CD4-positive, CD25-positive, alpha-beta regulatory T cell (primary cell): Measurements from ENCODE around the gene CYP21A2. TPM values are rescaled to one million over a fixed set of nuclear protein-coding genes. Genes with fewer than 3 reads are reported as not detected.
"Not testable (repeated sequence)": the region's sequence is repeated elsewhere in the genome, so short reads cannot be mapped to it uniquely, and the experiment has no call there.

Source experiments
- ATAC-seq, 2 donors: fragments of 150-1000 bp; cut with Tn5 transposase; one replicate each; pipeline ENCODE4 v1.10.0; 2021; ENCODE audit warnings: low read depth in 2 of 2, moderate number of reproducible peaks in 2 of 2, moderate library complexity in 1 of 2
- DNase-seq, 3 donors: peaks; one replicate each; pipeline versions ENCODE4 v3.0.0 to v3.0.0-alpha.2; 2012 to 2022; ENCODE audit warnings: mixed read lengths in 1 of 3
- H3K27ac ChIP-seq: one replicate; pipeline ENCODE4 v1.7.0; 2013; ENCODE audit warnings: mild to moderate bottlenecking, low read length; ENCODE audit not compliant: insufficient read depth, poor library complexity, severe bottlenecking
- H3K27me3 ChIP-seq: one replicate; pipeline ENCODE4 v1.7.0; 2013; ENCODE audit warnings: low read length; ENCODE audit not compliant: control insufficient read depth, insufficient read depth
- H3K36me3 ChIP-seq: one replicate; pipeline ENCODE4 v1.7.0; 2013; ENCODE audit warnings: mild to moderate bottlenecking, low read length, moderate library complexity; ENCODE audit not compliant: control insufficient read depth, insufficient read depth
- H3K4me1 ChIP-seq: 2 replicates; pipeline ENCODE4 v1.7.0; 2013; ENCODE audit warnings: mild to moderate bottlenecking, low read length; ENCODE audit not compliant: insufficient read depth, control insufficient read depth, poor library complexity, severe bottlenecking
- H3K4me3 ChIP-seq: one replicate; pipeline ENCODE4 v1.7.0; 2013; ENCODE audit warnings: low read depth, mild to moderate bottlenecking, low read length, moderate library complexity
- H3K9me3 ChIP-seq, 2 experiments: 1 replicate in 1 of 2; 2 replicates in 1 of 2; pipeline ENCODE4 v1.7.0; 2013; ENCODE audit warnings: low read length in 2 of 2, mild to moderate bottlenecking in 1 of 2, moderate library complexity in 1 of 2; ENCODE audit not compliant: control insufficient read depth in 2 of 2
- H3K27ac Mint-ChIP-seq, 3 donors: one replicate each; pipeline ENCODE4 v1.8.0; 2020 to 2022; ENCODE audit warnings: mild to moderate bottlenecking in 3 of 3, mixed read lengths in 3 of 3, moderate library complexity in 2 of 3
- H3K27me3 Mint-ChIP-seq: one replicate; pipeline ENCODE4 v1.8.0; 2022; ENCODE audit warnings: mild to moderate bottlenecking, mixed read lengths
- H3K36me3 Mint-ChIP-seq: one replicate; pipeline ENCODE4 v1.8.0; 2020; ENCODE audit warnings: mixed read lengths
- H3K4me1 Mint-ChIP-seq, 4 donors: one replicate each; pipeline ENCODE4 v1.8.0; 2020 to 2022; ENCODE audit warnings: mixed read lengths in 4 of 4, mild to moderate bottlenecking in 1 of 4
- H3K4me3 Mint-ChIP-seq, 4 donors: one replicate each; pipeline ENCODE4 v1.8.0; 2020 to 2022; ENCODE audit warnings: mild to moderate bottlenecking in 4 of 4, mixed read lengths in 4 of 4, moderate library complexity in 3 of 4
- H3K9me3 Mint-ChIP-seq, 7 donors: one replicate each; pipeline ENCODE4 v1.8.0; 2020 to 2022; ENCODE audit warnings: mixed read lengths in 7 of 7, mild to moderate bottlenecking in 3 of 7, moderate library complexity in 2 of 7
- polyA plus RNA-seq, 4 donors: library from polyadenylated mRNA; unstranded; fragments of 300-500 nt; fragmentation: Illumina TruSeq; gene quantifications; one replicate each; pipeline ENCODE4 v1.2.3, GENCODE V29; 2021
- total RNA-seq: library from RNA; stranded (reverse); gene quantifications from one replicate; pipeline ENCODE4 v1.2.3, GENCODE V29; 2022

Gene CYP21A2
- total and polyA plus RNA-seq, 5 donors from 2014 or later: not detected

- no peak for ATAC-seq
- no peaks in the 10 kb centered on the region for H3K27me3 Mint-ChIP-seq
Measured at GRCh38 chr6:32060966-32061655, 22.9 kb downstream of the CYP21A2 start.

GRCh38 chr6:32064706-32065105 lies 26.5 kb downstream of the CYP21A2 start:
- H3K4me3 ChIP-seq: no peak overlapping the region
- no peaks in the 10 kb centered on the region for H3K36me3 ChIP-seq
- DNase-seq (no peak), ATAC-seq (no peak)
- H3K27ac ChIP-seq: no peak overlapping the region
- H3K9me3 ChIP-seq: no peaks in the 10 kb centered on the region
- H3K27me3 ChIP-seq: no peaks in the 10 kb centered on the region
- H3K4me1 ChIP-seq: no peaks in the 10 kb centered on the region
- no peaks in the 10 kb centered on the region for H3K27me3 Mint-ChIP-seq
- no peaks in the 10 kb centered on the region for H3K9me3 Mint-ChIP-seq
- H3K4me3 Mint-ChIP-seq: no peak overlapping the region
- peaks cover 0 to 2% (median 0%) of the 10 kb centered on the region in 4 donors for H3K4me1 Mint-ChIP-seq
- no peak overlapping the region for H3K27ac Mint-ChIP-seq
- peaks cover 3% of the 10 kb centered on the region for H3K36me3 Mint-ChIP-seq

More at GRCh38 chr6:32060966-32061655, 22.9 kb downstream of the CYP21A2 start:
- no peak overlapping the region for H3K27ac Mint-ChIP-seq
- H3K36me3 Mint-ChIP-seq: peaks cover 7% of the 10 kb centered on the region
- Histone ChIP-seq H3K4me3 (no peak overlapping the region), H3K27ac (no peak overlapping the region), H3K9me3 (no peaks in the 10 kb centered on the region), H3K4me1 (no peaks in the 10 kb centered on the region), H3K27me3 (no peaks in the 10 kb centered on the region), H3K36me3 (no peaks in the 10 kb centered on the region)
- H3K9me3 Mint-ChIP-seq: peaks cover 0 to 1% (median 0%) of the 10 kb centered on the region in 7 donors
- no peak for DNase-seq
- H3K4me1 Mint-ChIP-seq: peaks cover 0 to 2% (median 0%) of the 10 kb centered on the region in 4 donors
- no peak overlapping the region for H3K4me3 Mint-ChIP-seq

- not testable (repeated sequence) for H3K9me3 Mint-ChIP-seq, ATAC-seq, DNase-seq, H3K27ac ChIP-seq, H3K36me3 ChIP-seq, H3K4me1 ChIP-seq, H3K9me3 ChIP-seq, H3K27ac Mint-ChIP-seq, H3K4me3 ChIP-seq, H3K27me3 Mint-ChIP-seq, H3K4me1 Mint-ChIP-seq, H3K4me3 Mint-ChIP-seq, H3K27me3 ChIP-seq, H3K36me3 Mint-ChIP-seq
Measured at GRCh38 chr6:32067521-32067920, 29.3 kb downstream of the CYP21A2 start.

GRCh38 chr6:32068315-32068714 lies 30.1 kb downstream of the CYP21A2 start:
- H3K27ac Mint-ChIP-seq, ATAC-seq: not testable (repeated sequence)

GRCh38 chr6:32068867-32069266 lies 30.7 kb downstream of the CYP21A2 start:
- Histone ChIP-seq H3K9me3 (no peaks in the 10 kb centered on the region), H3K4me1 (no peaks in the 10 kb centered on the region), H3K27me3 (no peaks in the 10 kb centered on the region), H3K36me3 (no peaks in the 10 kb centered on the region), H3K4me3 (no peak overlapping the region), H3K27ac (no peak overlapping the region)
- H3K27me3 Mint-ChIP-seq: no peaks in the 10 kb centered on the region
- no peak overlapping the region for H3K27ac Mint-ChIP-seq
- H3K9me3 Mint-ChIP-seq: no peaks in the 10 kb centered on the region
- ATAC-seq (no peak), DNase-seq (no peak)
- peaks cover 0 to 2% (median 0%) of the 10 kb centered on the region in 4 donors for H3K4me1 Mint-ChIP-seq
- H3K4me3 Mint-ChIP-seq: no peak overlapping the region
- peaks cover 7% of the 10 kb centered on the region for H3K36me3 Mint-ChIP-seq

More at GRCh38 chr6:32068315-32068714, 30.1 kb downstream of the CYP21A2 start:
- not testable (repeated sequence) for H3K4me1 ChIP-seq, H3K36me3 Mint-ChIP-seq, H3K4me3 Mint-ChIP-seq, H3K36me3 ChIP-seq, H3K4me3 ChIP-seq, H3K27me3 ChIP-seq, DNase-seq, H3K9me3 ChIP-seq, H3K27ac ChIP-seq, H3K4me1 Mint-ChIP-seq, H3K9me3 Mint-ChIP-seq, H3K27me3 Mint-ChIP-seq

- Histone ChIP-seq H3K4me1 (no peaks in the 10 kb centered on the region), H3K27me3 (no peaks in the 10 kb centered on the region), H3K36me3 (no peaks in the 10 kb centered on the region), H3K27ac (no peak overlapping the region), H3K9me3 (no peaks in the 10 kb centered on the region), H3K4me3 (no peak overlapping the region)
- DNase-seq (no peak), ATAC-seq (no peak)
- H3K4me3 Mint-ChIP-seq: no peak overlapping the region
- H3K4me1 Mint-ChIP-seq: peaks cover 0 to 2% (median 0%) of the 10 kb centered on the region in 4 donors
- no peaks in the 10 kb centered on the region for H3K27me3 Mint-ChIP-seq
- no peak overlapping the region for H3K27ac Mint-ChIP-seq
- H3K36me3 Mint-ChIP-seq: peaks cover 7% of the 10 kb centered on the region
- no peaks in the 10 kb centered on the region for H3K9me3 Mint-ChIP-seq
Measured at GRCh38 chr6:32069460-32069859, 31.2 kb downstream of the CYP21A2 start.

GRCh38 chr6:32069878-32070515 lies 31.8 kb downstream of the CYP21A2 start:
- Mint-ChIP-seq H3K4me3 (no peak overlapping the region), H3K36me3 (peaks cover 7% of the 10 kb centered on the region), H3K27me3 (no peaks in the 10 kb centered on the region), H3K4me1 (peaks cover 0 to 2% (median 0%) of the 10 kb centered on the region in 4 donors), H3K27ac (no peak overlapping the region), H3K9me3 (no peaks in the 10 kb centered on the region)
- DNase-seq (no peak), ATAC-seq (no peak)
- H3K27ac ChIP-seq: no peak overlapping the region
- H3K9me3 ChIP-seq: no peaks in the 10 kb centered on the region
- no peak overlapping the region for H3K4me3 ChIP-seq
- H3K27me3 ChIP-seq: no peaks in the 10 kb centered on the region
- H3K36me3 ChIP-seq: no peaks in the 10 kb centered on the region
- no peaks in the 10 kb centered on the region for H3K4me1 ChIP-seq
